ENCODE data around the gene KIAA1755. TPM values are rescaled to one million over a fixed set of nuclear protein-coding genes. Genes with fewer than 3 reads are reported as not detected.

KIAA1755 gene
- total RNA-seq, 1 donor from 2014 or later: 1.6 TPM

GRCh38 chr20:38212806-38213606 is 47.5 kb downstream of the KIAA1755 start:
- Mint-ChIP-seq H3K4me1 (ENCODE audit: low read depth, unreplicated experiment) (peaks cover 3% of the 10 kb centered on the region), H3K27ac (ENCODE audit: unreplicated experiment) (no peak overlapping the region), H3K27me3 (ENCODE audit: unreplicated experiment) (peaks cover 4% of the 10 kb centered on the region), H3K36me3 (ENCODE audit: unreplicated experiment) (no peaks in the 10 kb centered on the region), H3K4me3 (ENCODE audit: unreplicated experiment) (no peak overlapping the region), H3K9me3 (ENCODE audit: unreplicated experiment) (peaks cover 2% of the 10 kb centered on the region)
- DNase-seq: no peak
- TF ChIP-seq CTCF (IDR thresholded peaks at IDR 0.05; ENCODE audit: partially characterized antibody, unreplicated experiment): no peak

- no peak overlapping the region for H3K4me3 Mint-ChIP-seq (ENCODE audit: unreplicated experiment)
- peaks cover 3% of the 10 kb centered on the region for H3K27me3 Mint-ChIP-seq (ENCODE audit: unreplicated experiment)
- DNase-seq: no peak
- H3K4me1 Mint-ChIP-seq (ENCODE audit: low read depth, unreplicated experiment): no peaks in the 10 kb centered on the region
- peaks cover 2% of the 10 kb centered on the region for H3K9me3 Mint-ChIP-seq (ENCODE audit: unreplicated experiment)
- TF ChIP-seq CTCF (IDR thresholded peaks at IDR 0.05; ENCODE audit: partially characterized antibody, unreplicated experiment): no peak
- H3K36me3 Mint-ChIP-seq (ENCODE audit: unreplicated experiment): peaks cover 4% of the 10 kb centered on the region
- H3K27ac Mint-ChIP-seq (ENCODE audit: unreplicated experiment): no peak overlapping the region
These were observed 49.1 kb downstream of the KIAA1755 start for GRCh38 chr20:38211200-38212097.

GRCh38 chr20:38210741-38211140 is 49.8 kb downstream of the KIAA1755 start:
- Mint-ChIP-seq H3K9me3 (ENCODE audit: unreplicated experiment) (peaks cover 2% of the 10 kb centered on the region), H3K27ac (ENCODE audit: unreplicated experiment) (no peak overlapping the region), H3K4me3 (ENCODE audit: unreplicated experiment) (no peak overlapping the region), H3K36me3 (ENCODE audit: unreplicated experiment) (peaks cover 4% of the 10 kb centered on the region), H3K27me3 (ENCODE audit: unreplicated experiment) (peaks cover 3% of the 10 kb centered on the region), H3K4me1 (ENCODE audit: low read depth, unreplicated experiment) (no peaks in the 10 kb centered on the region)
- no peak for DNase-seq
- no peak for TF ChIP-seq CTCF (IDR thresholded peaks at IDR 0.05; ENCODE audit: partially characterized antibody, unreplicated experiment)

- Mint-ChIP-seq H3K27me3 (ENCODE audit: unreplicated experiment) (no peaks in the 10 kb centered on the region), H3K4me3 (ENCODE audit: unreplicated experiment) (no peak overlapping the region), H3K27ac (ENCODE audit: unreplicated experiment) (no peak overlapping the region), H3K36me3 (ENCODE audit: unreplicated experiment) (peaks cover 4% of the 10 kb centered on the region), H3K4me1 (ENCODE audit: low read depth, unreplicated experiment) (no peaks in the 10 kb centered on the region), H3K9me3 (ENCODE audit: unreplicated experiment) (peaks cover 2% of the 10 kb centered on the region)
- no peak for DNase-seq
- no peak for TF ChIP-seq CTCF (IDR thresholded peaks at IDR 0.05; ENCODE audit: partially characterized antibody, unreplicated experiment)
These were observed 50.7 kb downstream of the KIAA1755 start for GRCh38 chr20:38209736-38210405.
